ENCODE results near the gene ZNF329.

ZNF329 gene

DNA sequence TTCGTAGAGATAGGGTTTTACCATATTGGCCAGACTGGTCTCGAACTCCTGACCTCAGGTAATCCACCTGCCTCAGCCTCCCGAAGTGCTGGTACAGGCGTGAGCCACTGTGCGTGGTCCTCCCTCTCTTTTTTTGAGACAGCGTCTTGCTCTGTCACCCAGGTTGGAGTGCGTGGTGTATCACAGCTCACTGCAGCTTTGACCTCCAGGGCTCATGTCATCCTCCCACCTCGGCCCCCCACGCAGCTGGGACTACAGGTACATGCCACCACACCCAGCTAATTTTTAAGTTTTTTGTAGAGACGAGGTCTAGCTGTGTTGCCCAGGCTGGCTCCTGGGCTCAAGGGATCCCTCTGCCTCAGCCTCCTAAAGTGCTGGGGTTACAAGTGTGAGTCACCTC is 70.8 kb downstream of the ZNF329 start:
- in situ Hi-C loops (cut with MboI; ENCODE audit: low sequenced_read_pairs), result no loop called here
